Aorta (tissue), 5 donors: ENCODE data around the gene CREG1. TPM values are rescaled to one million over a fixed set of nuclear protein-coding genes. Genes with fewer than 3 reads are reported as not detected.

Experiments
- ATAC-seq: fragments of 200-7000 bp; cut with Tn5 transposase; one replicate; pipeline ENCODE4 v1.9.1; 2022; ENCODE audit warnings: moderate library complexity; ENCODE audit not compliant: low FRiP score
- DNase-seq, 2 donors: peaks; one replicate each; pipeline ENCODE4 v3.0.0-alpha.2; 2020
- H3K27ac ChIP-seq, 2 donors: one replicate each; pipeline ENCODE4 v1.5.1; 2013; ENCODE audit warnings: low read length in 2 of 2, mild to moderate bottlenecking in 2 of 2, moderate library complexity in 2 of 2, control low read depth in 1 of 2, inconsistent platforms in 1 of 2, low read depth in 1 of 2
- H3K27me3 ChIP-seq, 2 donors: one replicate each; pipeline ENCODE4 v1.6.1; 2013; ENCODE audit warnings: control low read depth in 1 of 2, low read length in 1 of 2, mild to moderate bottlenecking in 1 of 2, moderate library complexity in 1 of 2; ENCODE audit not compliant: insufficient read depth in 2 of 2, control insufficient read depth in 1 of 2
- H3K36me3 ChIP-seq, 2 donors: one replicate each; pipeline ENCODE4 v1.6.1; 2013; ENCODE audit warnings: control low read depth in 1 of 2, low read length in 1 of 2, mild to moderate bottlenecking in 1 of 2; ENCODE audit not compliant: insufficient read depth in 2 of 2, control insufficient read depth in 1 of 2
- H3K4me1 ChIP-seq, 2 donors: one replicate each; pipeline ENCODE4 v1.6.1; 2013; ENCODE audit warnings: low read length in 2 of 2, control low read depth in 1 of 2, mild to moderate bottlenecking in 1 of 2, moderate library complexity in 1 of 2; ENCODE audit not compliant: insufficient read depth in 2 of 2, control insufficient read depth in 1 of 2
- H3K4me3 ChIP-seq, 2 donors: one replicate each; pipeline ENCODE4 v1.5.1; 2013; ENCODE audit warnings: low read length in 2 of 2, control low read depth in 1 of 2, mild to moderate bottlenecking in 1 of 2
- H3K9me3 ChIP-seq: one replicate; pipeline ENCODE4 v1.6.1; 2013; ENCODE audit warnings: mild to moderate bottlenecking, low read length; ENCODE audit not compliant: control insufficient read depth
- WGBS, 2 donors: extraction: QIAGEN DNeasy Blood & Tissue Kit; methylation state at CpG; one replicate each; pipeline ENCODE4 v1.1.7; 2013; 5-methylcytosine and 5-hydroxymethylcytosine counted together
- intact Hi-C, 2 donors: fragments of 100-400 bp; cut with DNase I; formaldehyde crosslinking; loops; one replicate each; pipeline versions ENCODE4 v1.14.2 to v1.15.0; 2022
- polyA plus RNA-seq, 2 donors: library from polyadenylated mRNA; stranded (reverse); fragments of 200-250 nt; gene quantifications; one replicate each; pipeline ENCODE4 v1.2.3, GENCODE V29; 2013
- total RNA-seq, 2 donors: library from RNA; stranded (reverse); fragmentation: NEBNext Ultra II Directional; extraction: Animal tissue kit (Norgen Biotek cat#: 25700); gene quantifications; one replicate each; pipeline ENCODE4 v1.2.1, GENCODE V29; 2021
- donor health status: healthy with polysubstance abuse.
- donor health status: Bipolar disorder and iron deficiency.
- donor health status: DM: no; HTN: no; CAD: no.
- donor health status: DM: no; HTN: no; CAD: no.
- donor health status: DM: yes; HTN: yes; CAD: no.

The CREG1 gene
- total and polyA plus RNA-seq, 4 donors, result 92.5 to 127 (median 103) TPM

DNA sequence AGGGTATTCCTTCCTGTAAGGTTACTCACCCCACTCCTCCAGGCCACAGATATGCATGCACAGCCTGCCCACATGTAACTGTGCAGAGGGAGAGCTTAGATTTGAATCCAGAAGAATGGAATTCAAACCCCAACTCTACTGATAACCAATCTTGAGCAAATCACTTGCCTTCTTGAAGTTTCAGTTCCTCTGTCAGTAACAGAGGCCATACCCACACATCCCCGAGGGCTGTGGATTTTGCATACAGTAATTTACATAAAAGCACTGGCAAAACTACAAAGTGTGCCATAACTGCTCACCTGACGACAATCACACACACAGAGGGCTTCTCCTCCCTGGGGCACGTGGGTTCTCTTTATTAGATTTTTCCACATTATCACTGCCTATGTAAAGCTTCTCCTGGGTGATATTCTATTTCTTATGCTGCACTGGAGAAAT lies 53.9 kb downstream of the CREG1 start:
- 80 to 83% methylated on average over 3 of the region's 3 CpGs for WGBS, 2 donors
- no peak overlapping the region for H3K27ac ChIP-seq
- intact Hi-C loops, result no loop called here
- H3K36me3 ChIP-seq, result no peaks in the 10 kb centered on the region
- H3K9me3 ChIP-seq, result no peaks in the 10 kb centered on the region
- ATAC-seq (no peak), DNase-seq (no peak)
- H3K27me3 ChIP-seq, result no peaks in the 10 kb centered on the region
- H3K4me1 ChIP-seq, result no peaks in the 10 kb centered on the region
- H3K4me3 ChIP-seq, result no peak overlapping the region

DNA sequence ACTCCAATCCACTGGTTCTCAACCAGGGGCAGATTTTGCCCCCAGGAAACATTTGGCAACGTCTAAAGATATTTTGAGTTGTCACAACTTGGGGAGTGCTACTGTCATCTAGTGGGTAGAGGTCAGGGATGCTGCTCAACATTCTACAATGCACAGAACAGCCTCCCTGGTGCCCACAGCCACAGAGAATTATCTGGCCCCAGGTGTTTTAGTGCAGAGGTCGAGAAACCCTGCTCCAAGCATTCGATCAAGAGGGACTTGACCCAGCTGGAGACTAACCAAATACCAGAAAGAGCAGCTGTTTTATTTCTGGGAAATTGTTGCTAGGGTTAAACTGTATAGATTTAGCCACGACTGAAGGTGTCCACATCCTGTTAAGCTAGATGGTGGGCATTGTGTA lies 54.5 kb downstream of the CREG1 start:
- H3K36me3 ChIP-seq, result no peaks in the 10 kb centered on the region
- no peaks in the 10 kb centered on the region for H3K27me3 ChIP-seq
- DNase-seq (no peak), ATAC-seq (no peak)
- H3K9me3 ChIP-seq, result no peaks in the 10 kb centered on the region
- no peak overlapping the region for H3K27ac ChIP-seq
- no peaks in the 10 kb centered on the region for H3K4me1 ChIP-seq
- WGBS, 2 donors, result 65 to 68% methylated on average over 4 of the region's 4 CpGs
- H3K4me3 ChIP-seq, result no peak overlapping the region
- intact Hi-C loops, result no loop called here

- Histone ChIP-seq H3K9me3 (no peaks in the 10 kb centered on the region), H3K36me3 (no peaks in the 10 kb centered on the region), H3K4me1 (no peaks in the 10 kb centered on the region), H3K27ac (no peak overlapping the region), H3K4me3 (no peak overlapping the region), H3K27me3 (no peaks in the 10 kb centered on the region)
- no peak for DNase-seq
- 77 to 80% methylated on average over 11 of the region's 11 CpGs for WGBS, 2 donors
- no peak for ATAC-seq
- intact Hi-C loops, result no loop called here
Measured at GRCh38 chr1:167496797-167497619, 56.6 kb downstream of the CREG1 start.

- ATAC-seq (no peak), DNase-seq (no peak)
- intact Hi-C loops, result no loop called here
- no peaks in the 10 kb centered on the region for H3K4me1 ChIP-seq
- H3K4me3 ChIP-seq, result no peak overlapping the region
- H3K27ac ChIP-seq, result no peak overlapping the region
- WGBS, 2 donors, result 89 to 95% methylated on average over 2 of the region's 2 CpGs
- H3K36me3 ChIP-seq, result no peaks in the 10 kb centered on the region
- H3K27me3 ChIP-seq, result no peaks in the 10 kb centered on the region
- no peaks in the 10 kb centered on the region for H3K9me3 ChIP-seq
Measured at GRCh38 chr1:167493372-167493771, 60.2 kb downstream of the CREG1 start.

DNA sequence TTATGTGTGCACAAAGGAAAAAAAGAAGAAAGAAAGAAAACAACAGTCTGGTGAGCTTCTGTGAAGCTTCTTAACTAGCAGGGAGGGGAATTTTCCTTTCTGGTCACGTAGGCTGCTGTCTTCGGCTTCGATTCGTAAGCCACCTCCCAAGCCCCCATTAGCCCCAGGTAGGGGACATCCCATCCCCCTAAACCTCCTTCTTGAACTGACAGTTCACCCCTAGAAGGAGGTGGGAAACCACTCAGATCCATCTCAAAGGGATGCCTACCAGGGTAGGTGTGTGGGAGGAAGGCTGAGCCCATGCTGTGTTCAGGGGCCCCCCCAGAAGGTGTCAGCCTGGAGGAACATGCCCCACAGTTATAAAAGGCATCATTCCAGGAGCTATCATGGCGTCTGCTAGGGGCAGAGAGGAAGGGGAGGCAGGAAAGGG lies 61.1 kb downstream of the CREG1 start:
- Histone ChIP-seq H3K4me1 (no peaks in the 10 kb centered on the region), H3K36me3 (no peaks in the 10 kb centered on the region), H3K4me3 (no peak overlapping the region), H3K27ac (no peak overlapping the region), H3K27me3 (no peaks in the 10 kb centered on the region), H3K9me3 (no peaks in the 10 kb centered on the region)
- intact Hi-C loops, result no loop called here
- DNase-seq, result no peak
- ATAC-seq, result no peak
- WGBS, 2 donors, result 45% methylated on average over 5 of the region's 5 CpGs

DNA sequence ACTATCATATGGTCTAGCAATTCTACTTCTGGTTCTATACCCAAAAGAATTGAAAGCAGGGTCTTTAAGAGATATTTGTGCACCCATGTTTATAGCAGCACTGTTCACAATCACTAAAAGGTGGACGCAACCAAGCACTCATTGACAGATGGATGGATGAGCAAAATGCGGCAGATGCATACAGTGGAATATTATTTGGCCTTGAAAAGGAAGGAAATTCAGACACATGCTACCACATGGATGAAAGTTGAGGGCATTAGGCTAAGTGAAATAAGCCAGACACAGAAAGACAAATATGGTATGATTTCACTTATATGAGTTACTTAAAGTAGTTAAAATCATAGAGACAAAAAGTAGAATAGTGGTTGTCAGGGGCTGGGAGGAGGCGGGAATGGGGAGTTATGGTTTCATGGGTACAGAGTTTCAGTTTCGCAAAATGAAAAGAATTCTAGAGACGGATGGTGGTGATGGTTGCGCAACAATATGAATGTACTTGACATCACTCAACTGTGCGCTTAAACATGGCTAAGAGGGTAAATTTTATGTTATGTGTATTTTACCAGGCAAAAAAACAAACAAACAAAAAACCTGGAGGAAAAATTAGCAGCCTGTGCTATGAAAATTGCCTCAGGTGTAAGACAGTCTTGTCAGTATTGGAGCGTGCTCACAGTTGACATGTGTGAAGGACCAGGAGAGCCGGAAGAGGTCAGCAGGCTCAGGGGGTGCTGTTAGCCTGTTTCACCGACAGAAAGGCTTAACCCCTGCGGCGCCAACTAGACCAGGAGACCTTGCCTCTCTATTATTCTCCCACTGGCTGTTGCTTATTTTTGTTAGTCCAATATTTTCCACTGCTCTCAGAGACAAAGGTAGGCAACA lies 61.7 kb downstream of the CREG1 start:
- WGBS, 2 donors, result 72 to 73% methylated on average over 12 of the region's 12 CpGs
- DNase-seq (no peak), ATAC-seq (no peak)
- H3K9me3 ChIP-seq, result no peaks in the 10 kb centered on the region
- H3K4me1 ChIP-seq, result no peaks in the 10 kb centered on the region
- no peaks in the 10 kb centered on the region for H3K27me3 ChIP-seq
- intact Hi-C loops, result no loop called here
- no peak overlapping the region for H3K27ac ChIP-seq
- no peak overlapping the region for H3K4me3 ChIP-seq
- H3K36me3 ChIP-seq, result no peaks in the 10 kb centered on the region

Other genes with a start within 250 kb of the CREG1 start
- 1 to 10 TPM; 4.0 to 4.3 TPM for gene CD247, start 35.2 kb downstream of the CREG1 start, total RNA-seq
- gene CD247, start 35.2 kb downstream of the CREG1 start, polyA plus RNA-seq, result under 1 TPM in 1 of 2 donors, not detected in 1; 0.64 TPM
- 10 to 100 TPM; 11.2 to 17.9 TPM for gene RCSD1, start 76.5 kb upstream of the CREG1 start, total RNA-seq
- 1 to 10 TPM; 8.7 to 9.9 TPM for gene RCSD1, start 76.5 kb upstream of the CREG1 start, polyA plus RNA-seq
- gene MPZL1, start 168.2 kb upstream of the CREG1 start, total RNA-seq, result 100 to 1,000 TPM; 101 to 148 TPM
- gene MPZL1, start 168.2 kb upstream of the CREG1 start, polyA plus RNA-seq, result 10 to 100 TPM; 21.7 to 58.8 TPM